Measurements from ENCODE around the gene TPM1.

The TPM1 gene

DNA sequence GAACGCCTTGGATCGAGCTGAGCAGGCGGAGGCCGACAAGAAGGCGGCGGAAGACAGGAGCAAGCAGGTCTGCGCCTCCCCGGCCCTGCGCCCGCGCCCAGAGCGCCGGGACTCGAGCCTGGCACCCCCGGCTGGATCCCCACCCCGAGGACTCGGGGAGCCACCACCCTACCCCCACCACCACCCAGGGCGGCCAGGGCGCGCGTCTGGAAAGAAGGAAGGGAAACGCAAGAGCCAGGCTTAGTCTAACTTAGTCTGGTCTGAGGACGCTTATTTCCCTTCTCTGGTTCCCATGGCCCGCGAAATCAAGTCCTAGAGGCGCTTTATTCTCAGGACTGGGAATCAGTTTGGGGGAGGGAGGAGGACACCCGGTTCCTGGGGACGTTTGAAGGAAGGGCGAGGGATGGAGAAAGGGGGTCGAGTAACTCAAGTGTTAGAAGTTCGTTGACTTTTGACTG lies 359 bp downstream of the TPM1 start:
- DNase-seq (ENCODE audit: low spot score): no peak

DNA sequence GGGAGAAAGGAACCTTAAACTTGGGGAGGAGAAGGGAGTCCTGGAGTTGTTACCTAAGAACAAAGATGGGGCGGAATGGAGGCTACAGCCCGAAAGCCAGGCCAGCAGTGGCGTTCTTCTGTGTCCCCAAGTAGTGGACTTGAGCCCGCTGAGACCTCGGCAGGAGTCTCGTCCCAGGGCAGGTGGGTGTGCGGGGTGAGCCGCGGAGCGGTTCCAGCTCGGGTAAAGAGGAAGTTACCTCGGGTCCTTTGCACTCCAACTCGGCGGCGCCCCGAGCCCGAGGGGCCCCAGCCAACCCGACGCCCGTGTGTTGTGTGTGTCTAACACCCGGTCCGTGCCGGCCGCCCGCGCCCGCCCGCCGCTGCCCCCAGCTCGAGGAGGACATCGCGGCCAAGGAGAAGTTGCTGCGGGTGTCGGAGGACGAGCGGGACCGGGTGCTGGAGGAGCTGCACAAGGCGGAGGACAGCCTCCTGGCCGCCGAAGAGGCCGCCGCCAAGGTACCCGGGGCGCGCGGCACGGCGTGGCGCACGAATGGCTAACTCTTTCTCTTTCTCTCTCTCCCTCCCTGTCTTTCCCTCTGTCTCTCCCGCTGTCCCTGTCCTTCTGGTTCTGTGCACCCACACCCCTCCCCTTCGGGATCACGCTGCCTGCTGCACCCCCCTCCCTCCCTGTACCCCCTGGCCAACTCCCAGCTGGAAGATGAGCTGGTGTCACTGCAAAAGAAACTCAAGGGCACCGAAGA lies 959 bp downstream of the TPM1 start:
- peak; percentile 30 for DNase-seq (ENCODE audit: low spot score)

DNA sequence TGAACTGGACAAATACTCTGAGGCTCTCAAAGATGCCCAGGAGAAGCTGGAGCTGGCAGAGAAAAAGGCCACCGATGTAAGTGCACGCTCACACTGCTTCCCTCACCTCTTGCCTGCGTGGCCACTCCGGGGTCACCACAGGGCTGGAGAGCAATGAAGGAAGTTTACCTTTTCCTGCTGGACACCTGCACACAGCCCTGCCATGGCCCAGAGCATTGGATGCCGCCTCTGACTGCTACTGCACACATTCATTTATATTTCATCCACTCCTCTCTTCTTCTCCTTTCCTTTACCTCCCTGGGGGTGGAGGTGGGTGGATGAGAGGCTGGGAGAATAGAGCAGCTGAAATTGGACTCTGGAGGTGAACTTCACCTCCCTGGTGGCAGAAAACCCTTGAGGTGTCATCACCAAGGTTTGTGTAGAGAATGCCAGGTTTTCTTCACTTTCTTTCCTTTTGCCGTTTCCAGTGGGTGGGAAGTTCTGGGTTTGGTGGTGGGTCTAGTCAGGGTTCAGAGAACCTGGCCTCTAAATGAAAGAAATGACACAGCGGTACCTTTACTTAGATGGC lies 1.6 kb downstream of the TPM1 start:
- no peak for DNase-seq (ENCODE audit: low spot score)

DNA sequence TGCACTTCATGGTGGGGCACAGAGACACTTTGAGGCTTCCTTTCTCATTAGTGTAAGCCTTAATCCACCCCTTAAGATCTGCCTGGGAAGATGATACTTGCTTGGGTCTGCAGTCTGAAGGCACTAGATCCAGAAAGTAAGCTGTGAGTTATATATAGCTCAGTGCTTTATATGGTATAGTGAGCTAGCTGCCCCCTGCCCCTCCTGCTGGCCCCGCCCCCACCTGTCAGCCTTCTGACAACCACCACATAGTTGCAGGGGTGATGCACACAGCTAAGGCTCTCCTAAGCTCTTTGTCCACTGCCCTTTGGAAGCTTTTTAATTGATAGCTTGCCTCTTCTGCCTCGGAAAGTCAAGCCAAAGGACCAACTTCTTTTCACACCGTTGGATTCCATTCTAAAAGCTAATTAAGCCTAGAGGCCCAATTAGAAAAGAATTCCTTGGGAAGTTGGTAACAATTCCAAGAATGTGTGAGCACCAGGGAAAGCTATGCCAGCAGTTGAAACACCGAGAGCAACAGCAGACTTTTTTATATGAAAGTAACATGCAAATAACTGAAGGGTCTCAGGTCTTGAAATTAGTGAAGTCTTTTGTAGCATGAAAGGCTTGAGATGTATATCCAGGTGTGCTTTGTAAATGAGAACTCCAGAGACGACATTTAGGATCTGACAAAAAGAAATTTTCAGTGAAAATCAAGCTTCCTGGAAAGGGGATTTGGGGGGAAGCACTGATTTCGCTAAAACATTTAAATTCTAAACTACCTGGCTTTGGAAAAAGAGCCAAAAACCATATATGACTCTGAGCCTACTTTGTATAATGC lies 2.3 kb downstream of the TPM1 start:
- no peak for DNase-seq (ENCODE audit: low spot score)

- no peak for DNase-seq (ENCODE audit: low spot score)
These were observed 2.9 kb downstream of the TPM1 start for GRCh38 chr15:63045465-63045840.

GRCh38 chr15:63045879-63046278 lies 3.3 kb downstream of the TPM1 start:
- no peak for DNase-seq (ENCODE audit: low spot score)

GRCh38 chr15:63046917-63047760 lies 4.6 kb downstream of the TPM1 start:
- DNase-seq (ENCODE audit: low spot score): no peak

- no peak for DNase-seq (ENCODE audit: low spot score)
These were observed 5.2 kb downstream of the TPM1 start for GRCh38 chr15:63047792-63048114.

- peak; percentile 97 for DNase-seq (ENCODE audit: low spot score)
These were observed 5.7 kb downstream of the TPM1 start for GRCh38 chr15:63048115-63048775.

DNA sequence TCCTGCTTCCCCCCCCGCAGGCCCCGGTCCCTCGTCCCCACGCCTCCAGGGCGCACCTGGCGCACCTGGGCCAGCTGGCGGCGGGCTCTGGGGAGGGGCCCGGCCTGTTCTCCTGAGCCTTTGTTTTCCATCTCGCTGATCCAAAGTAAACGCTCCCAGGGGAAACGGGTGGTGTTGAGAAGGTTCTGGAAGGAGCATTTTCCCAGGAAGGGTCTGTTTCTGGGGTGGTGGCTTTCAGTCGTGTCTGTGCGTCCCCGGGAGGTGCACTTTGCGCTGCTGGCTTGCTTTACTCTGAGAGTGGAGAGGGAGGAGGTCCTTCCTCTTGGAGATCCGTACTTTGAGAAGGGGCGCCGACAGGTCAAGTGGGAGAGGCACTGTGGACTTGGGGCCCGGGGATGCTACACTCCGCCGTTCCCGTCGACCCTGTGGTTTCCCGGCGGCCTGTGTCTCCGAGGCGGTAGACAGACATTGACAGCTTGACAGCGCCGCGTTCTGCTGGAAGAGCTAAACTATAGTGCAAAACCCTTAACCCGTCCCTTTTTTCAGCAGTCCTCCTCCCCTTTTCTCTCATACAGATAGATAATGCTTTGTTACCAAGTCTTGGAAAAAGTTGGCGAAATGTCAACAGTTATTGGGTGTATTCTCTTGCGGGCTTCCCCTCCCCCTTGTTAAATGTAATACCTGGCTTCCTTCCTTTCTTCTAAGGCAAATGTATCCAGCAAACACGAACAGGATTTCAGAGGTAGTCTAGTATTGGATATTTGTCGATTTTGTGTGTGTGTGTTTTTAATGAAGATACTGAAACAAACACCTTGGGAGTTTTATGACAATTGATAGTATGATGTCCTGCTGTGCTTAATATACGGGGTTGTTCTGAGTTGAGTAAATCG lies 6.5 kb downstream of the TPM1 start:
- no peak for DNase-seq (ENCODE audit: low spot score)

- no peak for DNase-seq (ENCODE audit: low spot score)
These were observed 7.3 kb downstream of the TPM1 start for GRCh38 chr15:63049783-63050371.

DNA sequence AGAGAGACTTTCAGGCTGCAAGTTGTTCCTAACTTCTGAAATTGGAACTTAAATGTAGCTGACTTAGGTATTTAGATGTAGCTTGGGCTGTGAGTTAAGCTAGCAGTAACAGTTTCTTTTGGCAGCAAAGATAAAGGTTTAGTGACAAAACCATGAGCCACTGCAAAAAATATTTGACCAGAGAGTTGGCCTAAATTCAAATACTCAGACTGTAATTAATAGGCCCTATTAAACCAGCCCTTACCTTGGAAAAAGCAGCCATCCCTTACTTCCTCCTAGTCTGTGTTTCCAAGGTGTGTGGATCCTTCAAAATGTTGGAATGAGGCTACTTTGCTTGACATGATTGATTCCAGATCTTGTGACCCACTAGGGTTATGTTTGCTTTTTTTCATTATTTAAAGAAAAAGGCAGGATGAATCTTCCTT lies 8.2 kb downstream of the TPM1 start:
- no peak for DNase-seq (ENCODE audit: low spot score)

GRCh38 chr15:63051156-63052066 lies 8.9 kb downstream of the TPM1 start:
- peak; percentile 52 for DNase-seq (ENCODE audit: low spot score)

DNA sequence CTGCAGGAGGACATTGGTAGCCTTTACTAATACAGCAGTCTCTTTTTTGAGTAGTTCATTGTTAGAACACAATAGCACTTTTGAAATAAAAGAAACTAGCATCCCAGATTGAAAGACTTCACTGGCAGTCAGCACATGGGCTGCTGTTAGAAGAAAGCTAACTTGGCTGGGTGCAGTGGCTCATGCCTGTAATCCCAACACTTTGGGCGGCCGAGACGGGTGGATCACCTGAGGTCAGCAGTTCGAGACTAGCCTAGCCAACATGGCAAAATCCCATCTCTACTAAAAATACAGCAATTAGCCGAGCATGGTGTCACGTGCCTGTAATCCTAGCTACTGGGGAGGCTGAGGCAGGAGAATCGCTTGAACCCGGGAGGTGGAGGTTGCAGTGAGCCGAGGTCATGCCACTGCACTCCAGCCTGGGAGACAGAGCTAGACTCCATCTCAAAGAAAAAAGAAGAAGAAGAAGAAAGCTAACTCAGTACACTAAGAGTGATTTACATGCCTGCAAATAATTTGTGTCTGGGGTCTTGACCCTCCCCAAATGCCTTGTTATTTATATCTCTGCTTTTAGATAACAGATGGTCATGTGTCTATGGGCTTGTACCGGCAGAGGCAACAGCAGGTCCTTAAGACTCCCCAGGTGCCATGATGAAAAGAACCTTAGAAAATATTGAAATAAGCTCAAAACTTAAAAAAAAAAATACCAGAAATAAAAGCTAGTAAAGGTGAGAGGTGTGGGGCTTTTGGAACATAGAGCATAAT lies 9.7 kb downstream of the TPM1 start:
- DNase-seq (ENCODE audit: low spot score): no peak

DNA sequence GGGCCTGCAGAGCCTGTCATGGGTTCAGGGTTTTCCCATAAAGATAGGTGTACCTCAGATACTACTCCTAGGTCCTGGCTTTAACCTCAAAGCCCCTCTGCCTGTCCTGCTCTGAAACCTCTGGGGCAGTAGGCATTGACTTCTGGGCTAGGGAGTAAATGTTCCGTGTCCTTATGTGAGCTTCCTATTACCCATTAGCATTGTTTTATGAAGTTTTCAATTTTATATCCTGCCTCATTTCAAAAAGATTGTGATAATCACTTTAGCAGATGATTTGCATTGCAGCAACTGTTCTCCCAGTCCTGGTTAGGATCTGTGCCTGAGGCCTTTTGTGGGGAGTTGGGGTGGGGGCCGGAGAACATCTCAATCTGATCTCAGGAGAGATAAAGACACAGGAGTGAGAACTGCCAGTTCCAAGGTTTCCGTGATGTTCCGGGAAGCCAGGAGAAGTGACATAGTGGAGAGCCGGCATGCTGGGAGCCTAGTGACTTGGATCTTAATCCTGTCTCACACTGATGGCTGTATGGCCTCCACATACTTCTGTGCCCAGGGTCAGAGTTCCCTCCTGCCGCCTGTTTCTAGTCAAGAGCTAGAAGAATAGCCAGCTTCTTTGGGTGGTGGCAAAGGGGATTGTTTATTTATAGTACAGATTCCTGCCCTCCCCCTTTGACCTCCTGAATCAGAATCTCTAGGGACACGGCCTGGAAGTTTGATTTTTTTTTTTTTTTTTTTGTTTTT lies 10.6 kb downstream of the TPM1 start:
- no peak for DNase-seq (ENCODE audit: low spot score)

DNA sequence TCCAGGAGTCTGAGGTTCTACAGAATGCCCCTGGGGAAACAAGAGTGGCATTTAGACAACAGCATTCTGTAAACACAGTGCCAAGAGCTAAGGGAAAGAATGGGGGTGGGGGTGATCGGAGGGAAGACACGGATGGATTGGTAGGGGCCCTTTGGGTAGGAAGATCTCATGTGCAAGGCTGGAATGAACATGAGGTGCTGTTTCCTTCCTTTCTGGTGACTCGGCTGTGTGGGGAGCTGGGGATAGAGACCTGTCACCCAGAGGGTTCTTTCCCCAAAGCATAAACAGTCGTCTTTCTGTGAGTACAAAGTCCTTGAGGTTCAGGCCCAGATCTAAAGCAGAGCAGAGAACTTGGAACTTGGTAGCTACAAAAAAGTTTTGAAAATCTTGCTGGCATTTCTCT lies 11.7 kb downstream of the TPM1 start:
- no peak for DNase-seq (ENCODE audit: low spot score)

DNA sequence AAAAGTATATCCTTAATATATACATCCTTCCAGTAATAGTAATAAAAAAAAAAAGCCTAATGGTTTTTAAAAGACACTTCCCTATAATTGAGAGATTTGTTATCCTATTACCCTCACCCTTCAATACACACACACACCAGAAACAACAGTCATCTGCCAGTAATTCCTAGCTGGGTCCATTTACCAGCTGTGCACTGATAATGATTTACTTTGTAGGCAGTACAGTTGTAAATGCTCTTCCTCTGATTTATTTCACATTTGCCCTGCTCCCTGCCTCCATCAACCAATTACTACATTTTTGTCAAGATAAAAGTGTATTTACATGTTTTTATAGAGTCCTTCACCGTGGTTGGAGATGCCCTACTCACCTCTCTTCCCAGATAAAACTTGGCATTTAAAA lies 12.4 kb downstream of the TPM1 start:
- DNase-seq (ENCODE audit: low spot score): peak; percentile 36

DNA sequence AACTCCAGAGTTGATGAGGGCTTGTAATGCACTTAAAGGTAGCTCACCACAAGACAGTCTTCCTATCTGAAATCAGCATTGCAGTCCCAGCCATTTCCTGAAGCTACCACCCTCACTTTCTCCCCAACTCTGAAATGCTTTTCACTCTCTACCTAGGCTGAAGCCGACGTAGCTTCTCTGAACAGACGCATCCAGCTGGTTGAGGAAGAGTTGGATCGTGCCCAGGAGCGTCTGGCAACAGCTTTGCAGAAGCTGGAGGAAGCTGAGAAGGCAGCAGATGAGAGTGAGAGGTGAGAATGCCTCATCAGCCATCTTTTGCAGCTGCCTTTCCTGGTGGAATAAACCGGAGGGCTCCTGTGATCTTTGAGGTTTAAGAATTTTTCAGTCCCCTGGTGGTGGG lies 14.3 kb downstream of the TPM1 start:
- no peak for DNase-seq (ENCODE audit: low spot score)

All from HuH-7 (cell line).